ENCODE results near the gene TGFB1. TPM values are rescaled to one million over a fixed set of nuclear protein-coding genes. Genes with fewer than 3 reads are reported as not detected.

TGFB1 gene
- total and polyA plus RNA-seq, 9 donors = 4.0 to 25.4 (median 20.7) TPM

- Histone ChIP-seq H3K36me3 (ENCODE audit: control insufficient read depth, insufficient read depth, low read length) (peaks cover 86% of the 10 kb centered on the region), H3K27ac (ENCODE audit: low read length) (no peak overlapping the region), H3K27me3 (ENCODE audit: control insufficient read depth, insufficient read depth, low read length) (no peaks in the 10 kb centered on the region), H3K4me3 (ENCODE audit: low read length) (no peak overlapping the region), H3K4me1 (ENCODE audit: control insufficient read depth, insufficient read depth, low read length) (peaks cover 5% of the 10 kb centered on the region), H3K9me3 (replicated peaks; ENCODE audit: control insufficient read depth, low read depth, low read length) (no peaks in the 10 kb centered on the region)
- 98% methylated on average over 23 of the region's 24 CpGs for WGBS (ENCODE audit: insufficient coverage)
- no peak for DNase-seq
Observed at GRCh38 chr19:41316306-41316920, 37.3 kb downstream of the TGFB1 start.

- peaks cover 40% of the 10 kb centered on the region for H3K4me1 ChIP-seq (ENCODE audit: control insufficient read depth, insufficient read depth, low read length)
Observed at GRCh38 chr19:41311613-41312012, 42.1 kb downstream of the TGFB1 start.

GRCh38 chr19:41311072-41311471 lies 42.6 kb downstream of the TGFB1 start:
- H3K27ac ChIP-seq (ENCODE audit: low read length) = peak overlapping the region; percentile 98
- no peaks in the 10 kb centered on the region for H3K27me3 ChIP-seq (ENCODE audit: control insufficient read depth, insufficient read depth, low read length)
- H3K9me3 ChIP-seq (replicated peaks; ENCODE audit: control insufficient read depth, low read depth, low read length) = no peaks in the 10 kb centered on the region
- H3K4me3 ChIP-seq (ENCODE audit: low read length) = peak overlapping the region; percentile 89
- 56% methylated on average over 1 of the region's 5 CpGs for WGBS (ENCODE audit: insufficient coverage)
- H3K36me3 ChIP-seq (ENCODE audit: control insufficient read depth, insufficient read depth, low read length) = peaks cover 52% of the 10 kb centered on the region
- no peak for DNase-seq
- H3K4me1 ChIP-seq (ENCODE audit: control insufficient read depth, insufficient read depth, low read length) = peaks cover 45% of the 10 kb centered on the region

More at GRCh38 chr19:41311613-41312012, 42.1 kb downstream of the TGFB1 start:
- Histone ChIP-seq H3K36me3 (ENCODE audit: control insufficient read depth, insufficient read depth, low read length) (peaks cover 52% of the 10 kb centered on the region), H3K4me3 (ENCODE audit: low read length) (no peak overlapping the region), H3K27me3 (ENCODE audit: control insufficient read depth, insufficient read depth, low read length) (no peaks in the 10 kb centered on the region), H3K9me3 (replicated peaks; ENCODE audit: control insufficient read depth, low read depth, low read length) (no peaks in the 10 kb centered on the region), H3K27ac (ENCODE audit: low read length) (no peak overlapping the region)
- no peak for DNase-seq
- WGBS (ENCODE audit: insufficient coverage) = 80% methylated on average over 6 of the region's 8 CpGs

GRCh38 chr19:41310033-41310831 lies 43.5 kb downstream of the TGFB1 start, which contains the start of gene CCDC97:
TSS of gene CCDC97 (plus strand) at chr19:41310172. CDS start at chr19:41310311, 139 bp downstream.
- WGBS (ENCODE audit: insufficient coverage) = under 1% methylated on average over 32 of the region's 47 CpGs
- Histone ChIP-seq H3K27ac (ENCODE audit: low read length) (peak within 1 kb of the TSS; percentile 98), H3K9me3 (replicated peaks; ENCODE audit: control insufficient read depth, low read depth, low read length) (no peaks in the 10 kb centered on the region), H3K27me3 (ENCODE audit: control insufficient read depth, insufficient read depth, low read length) (no peaks in the 10 kb centered on the region), H3K36me3 (ENCODE audit: control insufficient read depth, insufficient read depth, low read length) (peaks cover 52% of the 10 kb centered on the region), H3K4me1 (ENCODE audit: control insufficient read depth, insufficient read depth, low read length) (peaks cover 47% of the 10 kb centered on the region), H3K4me3 (ENCODE audit: low read length) (peak within 1 kb of the TSS; percentile 89)
- peak; percentile 95 for DNase-seq

GRCh38 chr19:41309180-41310032 lies 44.3 kb downstream of the TGFB1 start:
- H3K4me1 ChIP-seq (ENCODE audit: control insufficient read depth, insufficient read depth, low read length) = peaks cover 48% of the 10 kb centered on the region
- no peaks in the 10 kb centered on the region for H3K9me3 ChIP-seq (replicated peaks; ENCODE audit: control insufficient read depth, low read depth, low read length)
- H3K27ac ChIP-seq (ENCODE audit: low read length) = peak overlapping the region; percentile 98
- no peaks in the 10 kb centered on the region for H3K27me3 ChIP-seq (ENCODE audit: control insufficient read depth, insufficient read depth, low read length)
- H3K36me3 ChIP-seq (ENCODE audit: control insufficient read depth, insufficient read depth, low read length) = peaks cover 55% of the 10 kb centered on the region
- H3K4me3 ChIP-seq (ENCODE audit: low read length) = peak overlapping the region; percentile 89
- WGBS (ENCODE audit: insufficient coverage) = 24% methylated on average over 16 of the region's 26 CpGs
- peak; percentile 47 for DNase-seq

GRCh38 chr19:41308450-41309179 lies 45.1 kb downstream of the TGFB1 start:
- peak overlapping the region; percentile 98 for H3K27ac ChIP-seq (ENCODE audit: low read length)
- no peaks in the 10 kb centered on the region for H3K27me3 ChIP-seq (ENCODE audit: control insufficient read depth, insufficient read depth, low read length)
- peaks cover 52% of the 10 kb centered on the region for H3K4me1 ChIP-seq (ENCODE audit: control insufficient read depth, insufficient read depth, low read length)
- 7% methylated on average over 4 of the region's 8 CpGs for WGBS (ENCODE audit: insufficient coverage)
- H3K36me3 ChIP-seq (ENCODE audit: control insufficient read depth, insufficient read depth, low read length) = peaks cover 55% of the 10 kb centered on the region
- H3K4me3 ChIP-seq (ENCODE audit: low read length) = no peak overlapping the region
- peak; percentile 95 for DNase-seq
- H3K9me3 ChIP-seq (replicated peaks; ENCODE audit: control insufficient read depth, low read depth, low read length) = no peaks in the 10 kb centered on the region

- H3K36me3 ChIP-seq (ENCODE audit: control insufficient read depth, insufficient read depth, low read length) = peaks cover 55% of the 10 kb centered on the region
- WGBS (ENCODE audit: insufficient coverage) = 43% methylated on average over 1 of the region's 4 CpGs
Observed at GRCh38 chr19:41307954-41308449, 45.7 kb downstream of the TGFB1 start.

GRCh38 chr19:41307090-41307875 lies 46.4 kb downstream of the TGFB1 start:
- WGBS (ENCODE audit: insufficient coverage) = 100% methylated on average over 1 of the region's 8 CpGs
- Histone ChIP-seq H3K36me3 (ENCODE audit: control insufficient read depth, insufficient read depth, low read length) (peaks cover 55% of the 10 kb centered on the region), H3K9me3 (replicated peaks; ENCODE audit: control insufficient read depth, low read depth, low read length) (no peaks in the 10 kb centered on the region), H3K27me3 (ENCODE audit: control insufficient read depth, insufficient read depth, low read length) (no peaks in the 10 kb centered on the region), H3K4me1 (ENCODE audit: control insufficient read depth, insufficient read depth, low read length) (peaks cover 56% of the 10 kb centered on the region), H3K4me3 (ENCODE audit: low read length) (no peak overlapping the region), H3K27ac (ENCODE audit: low read length) (peak overlapping the region; percentile 98)
- no peak for DNase-seq

More at GRCh38 chr19:41307954-41308449, 45.7 kb downstream of the TGFB1 start:
- Histone ChIP-seq H3K27me3 (ENCODE audit: control insufficient read depth, insufficient read depth, low read length) (no peaks in the 10 kb centered on the region), H3K27ac (ENCODE audit: low read length) (peak overlapping the region; percentile 98), H3K4me1 (ENCODE audit: control insufficient read depth, insufficient read depth, low read length) (peaks cover 52% of the 10 kb centered on the region), H3K4me3 (ENCODE audit: low read length) (no peak overlapping the region), H3K9me3 (replicated peaks; ENCODE audit: control insufficient read depth, low read depth, low read length) (no peaks in the 10 kb centered on the region)
- DNase-seq = peak; percentile 80
